Adrenal gland (tissue), 12 donors: Measurements from ENCODE around the gene DZIP3. TPM values are rescaled to one million over a fixed set of nuclear protein-coding genes. Genes with fewer than 3 reads are reported as not detected.
"Not testable (repeated sequence)": the region's sequence is repeated elsewhere in the genome, so short reads cannot be mapped to it uniquely, and the experiment has no call there.

Experiments used
- DNase-seq, 7 donors: peaks; one replicate each; pipeline ENCODE4 v3.0.0-alpha.2; 2019 to 2020
- H3K27ac ChIP-seq, 5 donors: fragments of 200-600 bp; sonication (generic) in 4 of 5; 1 replicate in 3 of 5; 2 replicates in 2 of 5; pipeline versions ENCODE4 v1.5.1 to v1.8.0; 2016 to 2020; ENCODE audit warnings: mild to moderate bottlenecking in 1 of 5
- H3K27me3 ChIP-seq: fragments of 200-600 bp; 2 replicates; pipeline ENCODE4 v1.8.0; 2021
- H3K36me3 ChIP-seq, 2 donors: fragments of 200-600 bp; replicated peaks in 1 of 2; 1 replicate in 1 of 2; 2 replicates in 1 of 2; pipeline versions ENCODE4 v1.5.1 to v1.8.0; 2018 to 2022
- H3K4me1 ChIP-seq, 2 donors: fragments of 200-600 bp; replicated peaks in 1 of 2; 1 replicate in 1 of 2; 2 replicates in 1 of 2; pipeline versions ENCODE4 v1.5.1 to v1.8.0; 2018 to 2021
- H3K4me3 ChIP-seq, 4 donors: fragments of 200-600 bp; sonication (generic) in 3 of 4; one replicate each; pipeline ENCODE4 v1.5.1; 2016 to 2018
- H3K9me3 ChIP-seq, 3 donors: fragments of 200-600 bp; sonication (generic) in 1 of 3; replicated peaks in 1 of 3; 1 replicate in 2 of 3; 2 replicates in 1 of 3; pipeline versions ENCODE4 v1.5.1 to v1.8.0; 2016 to 2021
- CTCF ChIP-seq, 6 experiments: fragments of 450-650 bp in 4 of 6; fragments of 200-600 bp in 2 of 6; sonication (generic) in 1 of 6; IDR thresholded peaks; 1 replicate in 5 of 6; 2 replicates in 1 of 6; pipeline versions ENCODE4 v1.5.1 to v1.8.0; 2016 to 2021; ENCODE audit warnings: antibody characterized with exemption in 6 of 6, mild to moderate bottlenecking in 2 of 6, moderate library complexity in 1 of 6
- POLR2A ChIP-seq, 2 donors: fragments of 450-650 bp; IDR thresholded peaks; one replicate each; pipeline ENCODE4 v1.6.1; 2017; ENCODE audit warnings: antibody characterized with exemption in 2 of 2, mild to moderate bottlenecking in 2 of 2, moderate library complexity in 1 of 2
- WGBS, 4 donors: extraction: QIAGEN DNeasy Blood & Tissue Kit in 2 of 4; methylation state at CpG; one replicate each; pipeline versions ENCODE4 v1.1.5 to v1.1.7; 2013 to 2017; 5-methylcytosine and 5-hydroxymethylcytosine counted together
- intact Hi-C, 2 donors: fragments of 100-400 bp; cut with DNase I; formaldehyde crosslinking; loops; one replicate each; pipeline versions ENCODE4 v1.14.1 to v1.15.0; 2022 to 2023
- polyA plus RNA-seq, 3 donors: library from polyadenylated mRNA; stranded (reverse); fragments of 200-250 nt in 2 of 3; fragments of 350-450 nt in 1 of 3; fragmentation: Illumina TruSeq in 1 of 3; extraction: RNeasy Lipid Tissue Mini Kit (QIAGEN cat#74804) in 1 of 3; gene quantifications; one replicate each; pipeline ENCODE4 v1.2.3, GENCODE V29; 2013 to 2014
- total RNA-seq, 9 donors: library from RNA; depleted of rRNA in 4 of 9; stranded (reverse); fragments of >200 nt in 4 of 9; fragments of 120-200 nt in 1 of 9; fragmentation: NEBNext Ultra II Directional in 1 of 9; extraction: Animal tissue kit (Norgen Biotek cat#: 25700) in 1 of 9; gene quantifications; one replicate each; pipeline versions ENCODE4 v1.1.0 to v1.2.4, GENCODE V29; 2013 to 2023
- donor health status: healthy with polysubstance abuse.
- donor health status: Bipolar disorder and iron deficiency.
- donor health status: DM: yes; HTN: yes; CAD: no.
- donor health status: DM: no; HTN: no; CAD: no.
- donor health status: DM: no; HTN: no; CAD: no.
- donor health status: DM: yes; HTN: yes; CAD: no.

Gene DZIP3
- total and polyA plus RNA-seq, 12 donors, result 8.9 to 39.3 (median 14.7) TPM

GRCh38 chr3:108610651-108611050, 21.1 kb downstream of the DZIP3 start:
- Histone ChIP-seq H3K27ac (no peak overlapping the region), H3K9me3 (no peaks in the 10 kb centered on the region), H3K4me1 (no peaks in the 10 kb centered on the region), H3K4me3 (no peak overlapping the region), H3K36me3 (no peaks in the 10 kb centered on the region), H3K27me3 (no peaks in the 10 kb centered on the region)
- 95 to 100% (median 99%) methylated on average over 1 of the region's 1 CpG for WGBS, 4 donors
- DNase-seq, result no peak
- intact Hi-C loops, result no loop called here
- no peak for TF ChIP-seq POLR2A (IDR thresholded peaks at IDR 0.05)
- no peak for TF ChIP-seq CTCF (IDR thresholded peaks at IDR 0.05)

- H3K4me3 ChIP-seq, H3K36me3 ChIP-seq, DNase-seq, H3K27ac ChIP-seq, intact Hi-C loops, H3K27me3 ChIP-seq, H3K4me1 ChIP-seq, H3K9me3 ChIP-seq: not testable (repeated sequence)
- 93 to 98% (median 97%) methylated on average over 8 of the region's 8 CpGs for WGBS, 4 donors
These were observed 26.6 kb downstream of the DZIP3 start for GRCh38 chr3:108616090-108616489.

DNA sequence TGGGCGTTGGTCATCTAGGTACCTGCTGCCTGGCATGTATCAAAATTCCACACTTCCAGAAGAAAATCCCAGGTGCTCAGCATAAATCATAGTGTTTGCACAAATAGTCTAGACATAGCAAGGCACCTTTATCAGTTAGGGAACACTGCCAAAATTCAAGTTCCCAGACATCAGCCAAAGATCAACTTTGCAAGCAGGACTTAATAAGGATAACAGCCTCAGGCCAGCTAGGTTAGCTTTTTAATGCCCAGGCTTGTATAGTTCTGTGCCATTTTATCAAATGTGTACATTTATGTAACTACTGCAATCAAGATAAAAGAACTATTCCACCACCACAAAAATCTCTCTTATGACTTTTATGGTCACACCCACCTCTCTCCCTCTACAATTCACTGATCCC, 30.7 kb downstream of the DZIP3 start:
- no peak for DNase-seq
- Histone ChIP-seq H3K4me3 (no peak overlapping the region), H3K36me3 (no peaks in the 10 kb centered on the region), H3K9me3 (no peaks in the 10 kb centered on the region), H3K27ac (no peak overlapping the region), H3K27me3 (no peaks in the 10 kb centered on the region), H3K4me1 (no peaks in the 10 kb centered on the region)
- intact Hi-C loops, result no loop called here
- 80 to 88% (median 84%) methylated on average over 1 of the region's 1 CpG for WGBS, 4 donors
- no peak for TF ChIP-seq CTCF (IDR thresholded peaks at IDR 0.05)
- no peak for TF ChIP-seq POLR2A (IDR thresholded peaks at IDR 0.05)

DNA sequence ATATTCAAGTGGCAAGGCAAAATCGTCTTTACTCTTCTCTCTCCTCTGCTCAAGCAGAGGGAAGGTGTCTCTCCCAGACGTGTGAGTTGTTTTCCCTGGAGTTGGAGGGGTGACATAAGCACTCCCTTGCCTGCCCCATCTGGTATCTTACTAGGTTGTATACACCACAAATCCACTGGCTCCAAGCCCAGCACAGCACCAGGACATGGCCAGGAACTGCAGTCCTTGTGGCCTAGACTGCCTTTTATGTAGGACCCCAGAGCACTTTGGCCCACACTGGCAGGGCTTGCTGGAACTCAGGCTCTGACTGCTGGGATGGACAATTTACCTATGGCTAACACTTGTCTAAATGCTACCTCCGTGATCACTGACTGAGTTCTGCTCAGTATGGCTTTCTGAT, 34.0 kb downstream of the DZIP3 start:
- 88 to 93% (median 91%) methylated on average over 3 of the region's 3 CpGs for WGBS, 4 donors
- no peaks in the 10 kb centered on the region for H3K36me3 ChIP-seq

More for the DNA sequence above, 34.0 kb downstream of the DZIP3 start:
- no peak for DNase-seq
- TF ChIP-seq POLR2A (IDR thresholded peaks at IDR 0.05) (no peak), CTCF (IDR thresholded peaks at IDR 0.05) (no peak)
- Histone ChIP-seq H3K27me3 (no peaks in the 10 kb centered on the region), H3K9me3 (no peaks in the 10 kb centered on the region), H3K4me1 (no peaks in the 10 kb centered on the region), H3K27ac (no peak overlapping the region), H3K4me3 (no peak overlapping the region)
- intact Hi-C loops, result no loop called here
